K562 (cell line): ENCODE data around the gene CPPED1. TPM values are rescaled to one million over a fixed set of nuclear protein-coding genes. Genes with fewer than 3 reads are reported as not detected.
A peak's percentile ranks its signal among the peaks of the same experiment; 100 is the strongest.

Source experiments
- ARNT ChIP-seq, 2 experiments: fragments of 450-650 bp; IDR thresholded peaks; 2 replicates each; pipeline ENCODE4 v1.6.1; 2016; ENCODE audit warnings: mild to moderate bottlenecking in 1 of 2
- CBFA2T3 ChIP-seq: fragments of 450-650 bp; IDR thresholded peaks from 2 replicates; pipeline ENCODE4 v1.6.1; 2017
- ETS2 ChIP-seq: IDR thresholded peaks from 2 replicates; pipeline ENCODE4 v1.6.1; 2016; ENCODE audit warnings: borderline replicate concordance, missing genetic modification characterization, mild to moderate bottlenecking, moderate library complexity, missing compliant biosample characterization; ENCODE audit not compliant: poor library complexity, severe bottlenecking
- HLTF ChIP-seq: fragments of 450-650 bp; IDR thresholded peaks from 2 replicates; pipeline ENCODE4 v1.6.1; 2016
- IRF1 ChIP-seq: sonication (generic); formaldehyde crosslinking; IDR thresholded peaks from 2 replicates; pipeline ENCODE4 v1.8.0; 2022; ENCODE audit warnings: missing genetic modification reagents, mild to moderate bottlenecking, borderline replicate concordance
- KDM5B ChIP-seq: fragments of 200-600 bp; sonication (generic); IDR thresholded peaks from 2 replicates; pipeline ENCODE4 v1.6.1; 2012; ENCODE audit warnings: low read depth, mild to moderate bottlenecking, moderate library complexity, low read length, control low read depth, inconsistent platforms; ENCODE audit not compliant: insufficient replicate concordance
- MTA1 ChIP-seq: fragments of 450-650 bp; IDR thresholded peaks from 2 replicates; pipeline ENCODE4 v1.6.1; 2017; ENCODE audit warnings: borderline replicate concordance
- NR2F6 ChIP-seq: fragments of 450-650 bp; formaldehyde crosslinking; IDR thresholded peaks from 2 replicates; pipeline ENCODE4 v1.4.0; 2020; ENCODE audit warnings: mild to moderate bottlenecking
- RBBP5 ChIP-seq: fragments of 200-600 bp; sonication (generic); IDR thresholded peaks from 2 replicates; pipeline ENCODE4 v1.6.1; 2012; ENCODE audit warnings: borderline replicate concordance, mild to moderate bottlenecking, low read length, control low read depth, inconsistent platforms; ENCODE audit not compliant: insufficient read depth, poor library complexity, severe bottlenecking
- RBM17 ChIP-seq: fragments of 200-400 bp; formaldehyde crosslinking; IDR thresholded peaks from 2 replicates; pipeline ENCODE4 v1.6.1; 2017; ENCODE audit warnings: low read depth, mild to moderate bottlenecking, low read length, borderline replicate concordance
- SAFB2 ChIP-seq: fragments of 200-400 bp; formaldehyde crosslinking; IDR thresholded peaks from 2 replicates; pipeline ENCODE4 v1.6.1; 2018; ENCODE audit warnings: borderline replicate concordance, low read length, low read depth, moderate library complexity; ENCODE audit not compliant: severe bottlenecking
- SFPQ ChIP-seq: fragments of 200-400 bp; formaldehyde crosslinking; IDR thresholded peaks from 2 replicates; pipeline ENCODE4 v1.6.1; 2017; ENCODE audit warnings: mild to moderate bottlenecking, low read depth, low read length, moderate library complexity
- SMAD1 ChIP-seq: fragments of 150-350 bp; IDR thresholded peaks from 2 replicates; pipeline ENCODE4 v1.6.1; 2014; ENCODE audit warnings: low read length, low read depth; ENCODE audit not compliant: partially characterized antibody
- SMAD2 ChIP-seq: fragments of 150-350 bp; IDR thresholded peaks from 2 replicates; pipeline ENCODE4 v1.6.1; 2014; ENCODE audit warnings: low read depth, mild to moderate bottlenecking, low read length
- STAT5A ChIP-seq: IDR thresholded peaks from 2 replicates; pipeline ENCODE4 v1.6.1; 2012; ENCODE audit warnings: low read length, inconsistent platforms, borderline replicate concordance
- TRIM28 ChIP-seq: fragments of 450-650 bp; IDR thresholded peaks from 2 replicates; pipeline ENCODE4 v1.6.1; 2017
- ZFPM2 ChIP-seq: fragments of 250-450 bp; sonication (Bioruptor Pico); IDR thresholded peaks from 2 replicates; pipeline ENCODE4 v1.5.1; 2022; ENCODE audit warnings: mild to moderate bottlenecking
- ZNF134 ChIP-seq: fragments of 250-450 bp; sonication (Bioruptor Pico); conservative IDR thresholded peaks from 2 replicates; pipeline ENCODE4 v1.4.0; 2020
- ZNF398 ChIP-seq: fragments of 250-450 bp; sonication (Bioruptor Pico); IDR thresholded peaks from 2 replicates; pipeline ENCODE4 v1.8.0; 2021; ENCODE audit warnings: moderate library complexity, mild to moderate bottlenecking, inconsistent platforms
- ZNF561 ChIP-seq: fragments of 450-650 bp; formaldehyde crosslinking; conservative IDR thresholded peaks from 2 replicates; pipeline ENCODE4 v1.4.0; 2020; ENCODE audit warnings: mild to moderate bottlenecking, moderate library complexity
- ZNF695 ChIP-seq: fragments of 450-650 bp; formaldehyde crosslinking; IDR thresholded peaks from 2 replicates; pipeline ENCODE4 v1.4.0; 2020; ENCODE audit warnings: mild to moderate bottlenecking, moderate library complexity
- ZSCAN32 ChIP-seq: fragments of 450-650 bp; formaldehyde crosslinking; IDR thresholded peaks from 2 replicates; pipeline ENCODE4 v1.4.0; 2020; ENCODE audit warnings: mild to moderate bottlenecking, moderate library complexity
- polyA plus RNA-seq, 8 experiments: library from polyadenylated mRNA; depleted of rRNA in 4 of 8; stranded (reverse) in 5 of 8; unstranded in 3 of 8; fragments of >200 nt; fragmentation: Nextera tagmentation in 2 of 8; fragmentation: Illumina TruSeq in 1 of 8; extraction: Ambion mirVana in 2 of 8; extraction: Trizol in 1 of 8; gene quantifications; 2 replicates each; pipeline versions ENCODE4 v1.2.1 to v1.2.3, GENCODE V29; 2011 to 2014; ENCODE audit warnings: inconsistent platforms in 1 of 8, missing spikeins in 1 of 8
- total RNA-seq, 7 experiments: library from RNA; depleted of rRNA in 6 of 7; stranded (reverse); fragments of >200 nt in 6 of 7; fragmentation: Illumina TruSeq in 2 of 7; extraction: Trizol in 2 of 7; gene quantifications; 2 replicates each; pipeline versions ENCODE4 v1.2.1 to v1.2.3, GENCODE V29; 2011 to 2021; ENCODE audit warnings: low replicate concordance in 1 of 7

The CPPED1 gene
- total and polyA plus RNA-seq, 9 of the 15 experiments (the other 6 are each of a cell fraction or from before 2014, with no cell fraction given) = 7.5 to 25.7 (median 16.9) TPM

GRCh38 chr16:12803203-12804093 lies at the start of gene CPPED1 (continued):
- TF ChIP-seq SMAD1 (peak; percentile 17), HLTF (0 out of 2 replicates have a peak, but pooled peaks have one; percentile 47), ZNF561 (no peak), ZNF398 (CRISPR knock-in tag) (no peak), ETS2 (no peak), IRF1 (CRISPR knock-in tag) (no peak), SFPQ (no peak), KDM5B (peak; percentile 87), CBFA2T3 (no peak), ZNF695 (CRISPR knock-in tag) (no peak), RBM17 (no peak), TRIM28 (peak; percentile 70), ZSCAN32 (no peak), SAFB2 (no peak), ARNT (IDR thresholded peaks at IDR 0.05) (peak; percentile 71 to 84; a peak in 2 of 4 replicates), MTA1 (peak; percentile 64; the same call in 1 of the 2 replicates), ZNF134 (0 out of 2 replicates have a peak, but pooled peaks have one; percentile 41), ZFPM2 (CRISPR knock-in tag) (no peak), SMAD2 (no peak), NR2F6 (CRISPR knock-in tag) (0 out of 2 replicates have a peak, but pooled peaks have one; percentile 19), RBBP5 (peak; percentile 88), STAT5A (no peak)
